Cardiac muscle cell (in vitro differentiated cells and primary cell): Measurements from ENCODE around the gene DLG2. TPM values are rescaled to one million over a fixed set of nuclear protein-coding genes. Genes with fewer than 3 reads are reported as not detected.

Source experiments
- DNase-seq, 2 donors: peaks; one replicate each; pipeline versions ENCODE4 v3.0.0 to v3.0.0-alpha.2; 2010 to 2017; ENCODE audit warnings: low read depth in 1 of 2, low spot score in 1 of 2
- H3K27ac ChIP-seq: fragments of 200-600 bp; sonication (generic); 2 replicates; pipeline ENCODE4 v1.5.1; 2016
- H3K27me3 ChIP-seq: fragments of 200-600 bp; sonication (generic); 2 replicates; pipeline ENCODE4 v1.6.0; 2016; ENCODE audit warnings: control low read depth
- H3K36me3 ChIP-seq: fragments of 200-600 bp; sonication (generic); 2 replicates; pipeline ENCODE4 v1.5.1; 2016; ENCODE audit warnings: control low read depth
- H3K4me1 ChIP-seq: fragments of 200-600 bp; sonication (generic); 2 replicates; pipeline ENCODE4 v1.8.1; 2017; ENCODE audit warnings: low read depth, mild to moderate bottlenecking, mixed run types
- H3K4me3 ChIP-seq: fragments of 200-600 bp; sonication (generic); 2 replicates; pipeline ENCODE4 v1.5.1; 2016; ENCODE audit warnings: mild to moderate bottlenecking
- H3K9me3 ChIP-seq: fragments of 200-600 bp; sonication (generic); 2 replicates; pipeline ENCODE4 v1.5.1; 2017; ENCODE audit warnings: low read depth, mild to moderate bottlenecking, control low read depth
- polyA plus RNA-seq: library from polyadenylated mRNA; unstranded; fragments of >200 nt; fragmentation: Nextera tagmentation; extraction: Ambion mirVana; gene quantifications from 2 replicates; pipeline ENCODE4 v1.2.1, GENCODE V29; 2016
- total RNA-seq: library from RNA; depleted of rRNA; stranded (reverse); fragments of >200 nt; gene quantifications from 2 replicates; pipeline ENCODE4 v1.2.3, GENCODE V29; 2016
- TF ChIP-seq, protein P1 (sequence below): IDR thresholded peaks from 2 replicates; pipeline ENCODE4 v1.5.1; 2012; ENCODE audit warnings: low read depth, mild to moderate bottlenecking, low read length

DLG2 gene
- total and polyA plus RNA-seq, 2 experiments from 2014 or later, result 3.5 to 15.9 TPM

GRCh38 chr11:85180528-85180927 is 446.6 kb downstream of the DLG2 start:
- Histone ChIP-seq H3K27me3 (no peaks in the 10 kb centered on the region), H3K9me3 (no peaks in the 10 kb centered on the region), H3K27ac (no peak overlapping the region), H3K36me3 (no peaks in the 10 kb centered on the region), H3K4me3 (no peak overlapping the region), H3K4me1 (no peaks in the 10 kb centered on the region)
- TF ChIP-seq, protein P1, sequence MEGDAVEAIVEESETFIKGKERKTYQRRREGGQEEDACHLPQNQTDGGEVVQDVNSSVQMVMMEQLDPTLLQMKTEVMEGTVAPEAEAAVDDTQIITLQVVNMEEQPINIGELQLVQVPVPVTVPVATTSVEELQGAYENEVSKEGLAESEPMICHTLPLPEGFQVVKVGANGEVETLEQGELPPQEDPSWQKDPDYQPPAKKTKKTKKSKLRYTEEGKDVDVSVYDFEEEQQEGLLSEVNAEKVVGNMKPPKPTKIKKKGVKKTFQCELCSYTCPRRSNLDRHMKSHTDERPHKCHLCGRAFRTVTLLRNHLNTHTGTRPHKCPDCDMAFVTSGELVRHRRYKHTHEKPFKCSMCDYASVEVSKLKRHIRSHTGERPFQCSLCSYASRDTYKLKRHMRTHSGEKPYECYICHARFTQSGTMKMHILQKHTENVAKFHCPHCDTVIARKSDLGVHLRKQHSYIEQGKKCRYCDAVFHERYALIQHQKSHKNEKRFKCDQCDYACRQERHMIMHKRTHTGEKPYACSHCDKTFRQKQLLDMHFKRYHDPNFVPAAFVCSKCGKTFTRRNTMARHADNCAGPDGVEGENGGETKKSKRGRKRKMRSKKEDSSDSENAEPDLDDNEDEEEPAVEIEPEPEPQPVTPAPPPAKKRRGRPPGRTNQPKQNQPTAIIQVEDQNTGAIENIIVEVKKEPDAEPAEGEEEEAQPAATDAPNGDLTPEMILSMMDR, result no peak
- DNase-seq, result no peak

GRCh38 chr11:85171648-85172257 is 455.4 kb downstream of the DLG2 start:
- no peak for DNase-seq
- no peaks in the 10 kb centered on the region for H3K4me1 ChIP-seq
- H3K4me3 ChIP-seq, result no peak overlapping the region
- no peaks in the 10 kb centered on the region for H3K9me3 ChIP-seq
- H3K27ac ChIP-seq, result no peak overlapping the region
- no peaks in the 10 kb centered on the region for H3K27me3 ChIP-seq
- no peaks in the 10 kb centered on the region for H3K36me3 ChIP-seq
- TF ChIP-seq, protein P1, result no peak

- Histone ChIP-seq H3K27ac (no peak overlapping the region), H3K36me3 (no peaks in the 10 kb centered on the region)
Measured at GRCh38 chr11:85170184-85170583, 457.0 kb downstream of the DLG2 start.

DNA sequence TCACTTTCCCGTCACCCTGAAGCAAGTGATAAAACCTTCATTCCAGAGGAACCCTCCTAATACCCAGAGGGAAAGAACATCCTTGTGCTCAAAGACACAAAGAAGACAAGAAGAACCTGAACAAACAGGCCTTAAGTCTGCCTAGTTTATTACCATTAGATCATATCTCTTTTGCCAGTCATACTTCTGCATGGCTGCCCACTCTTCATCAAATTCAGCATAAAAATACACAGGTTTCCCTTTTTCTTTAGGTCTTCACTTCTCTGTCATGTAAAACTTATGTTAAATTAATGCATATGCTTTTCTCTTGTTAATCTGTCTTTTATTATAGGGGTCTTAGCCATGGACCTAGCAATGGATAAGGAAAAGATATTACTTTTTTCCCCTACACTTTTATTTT is 459.7 kb downstream of the DLG2 start:
- Histone ChIP-seq H3K27ac (no peak overlapping the region), H3K36me3 (no peaks in the 10 kb centered on the region), H3K4me3 (no peak overlapping the region), H3K27me3 (no peaks in the 10 kb centered on the region), H3K4me1 (peaks cover 5% of the 10 kb centered on the region), H3K9me3 (no peaks in the 10 kb centered on the region)
- DNase-seq, result no peak
- TF ChIP-seq, protein P1, result no peak

More at GRCh38 chr11:85170184-85170583, 457.0 kb downstream of the DLG2 start:
- TF ChIP-seq, protein P1, result no peak
- Histone ChIP-seq H3K4me3 (no peak overlapping the region), H3K9me3 (no peaks in the 10 kb centered on the region), H3K27me3 (no peaks in the 10 kb centered on the region), H3K4me1 (peaks cover 4% of the 10 kb centered on the region)
- no peak for DNase-seq

- H3K9me3 ChIP-seq, result no peaks in the 10 kb centered on the region
- peaks cover 5% of the 10 kb centered on the region for H3K4me1 ChIP-seq
- no peaks in the 10 kb centered on the region for H3K36me3 ChIP-seq
- no peak overlapping the region for H3K27ac ChIP-seq
- DNase-seq, result no peak
- H3K4me3 ChIP-seq, result no peak overlapping the region
- no peaks in the 10 kb centered on the region for H3K27me3 ChIP-seq
- TF ChIP-seq, protein P1, result no peak
Measured at GRCh38 chr11:85167038-85167437, 460.1 kb downstream of the DLG2 start.
